ENCODE data around the gene RBM19. TPM values are rescaled to one million over a fixed set of nuclear protein-coding genes. Genes with fewer than 3 reads are reported as not detected.
"Not testable (repeated sequence)": the region's sequence is repeated elsewhere in the genome, so short reads cannot be mapped to it uniquely, and the experiment has no call there.

Gene RBM19, protein sequence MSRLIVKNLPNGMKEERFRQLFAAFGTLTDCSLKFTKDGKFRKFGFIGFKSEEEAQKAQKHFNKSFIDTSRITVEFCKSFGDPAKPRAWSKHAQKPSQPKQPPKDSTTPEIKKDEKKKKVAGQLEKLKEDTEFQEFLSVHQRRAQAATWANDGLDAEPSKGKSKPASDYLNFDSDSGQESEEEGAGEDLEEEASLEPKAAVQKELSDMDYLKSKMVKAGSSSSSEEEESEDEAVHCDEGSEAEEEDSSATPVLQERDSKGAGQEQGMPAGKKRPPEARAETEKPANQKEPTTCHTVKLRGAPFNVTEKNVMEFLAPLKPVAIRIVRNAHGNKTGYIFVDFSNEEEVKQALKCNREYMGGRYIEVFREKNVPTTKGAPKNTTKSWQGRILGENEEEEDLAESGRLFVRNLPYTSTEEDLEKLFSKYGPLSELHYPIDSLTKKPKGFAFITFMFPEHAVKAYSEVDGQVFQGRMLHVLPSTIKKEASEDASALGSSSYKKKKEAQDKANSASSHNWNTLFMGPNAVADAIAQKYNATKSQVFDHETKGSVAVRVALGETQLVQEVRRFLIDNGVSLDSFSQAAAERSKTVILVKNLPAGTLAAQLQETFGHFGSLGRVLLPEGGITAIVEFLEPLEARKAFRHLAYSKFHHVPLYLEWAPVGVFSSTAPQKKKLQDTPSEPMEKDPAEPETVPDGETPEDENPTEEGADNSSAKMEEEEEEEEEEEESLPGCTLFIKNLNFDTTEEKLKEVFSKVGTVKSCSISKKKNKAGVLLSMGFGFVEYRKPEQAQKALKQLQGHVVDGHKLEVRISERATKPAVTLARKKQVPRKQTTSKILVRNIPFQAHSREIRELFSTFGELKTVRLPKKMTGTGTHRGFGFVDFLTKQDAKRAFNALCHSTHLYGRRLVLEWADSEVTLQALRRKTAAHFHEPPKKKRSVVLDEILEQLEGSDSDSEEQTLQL
- 10 to 100 TPM in 1 of 3 donors, 1 to 10 TPM in 1, under 1 TPM in 1; 0.27 to 16.7 (median 4.8) TPM for polyA plus RNA-seq

DNA sequence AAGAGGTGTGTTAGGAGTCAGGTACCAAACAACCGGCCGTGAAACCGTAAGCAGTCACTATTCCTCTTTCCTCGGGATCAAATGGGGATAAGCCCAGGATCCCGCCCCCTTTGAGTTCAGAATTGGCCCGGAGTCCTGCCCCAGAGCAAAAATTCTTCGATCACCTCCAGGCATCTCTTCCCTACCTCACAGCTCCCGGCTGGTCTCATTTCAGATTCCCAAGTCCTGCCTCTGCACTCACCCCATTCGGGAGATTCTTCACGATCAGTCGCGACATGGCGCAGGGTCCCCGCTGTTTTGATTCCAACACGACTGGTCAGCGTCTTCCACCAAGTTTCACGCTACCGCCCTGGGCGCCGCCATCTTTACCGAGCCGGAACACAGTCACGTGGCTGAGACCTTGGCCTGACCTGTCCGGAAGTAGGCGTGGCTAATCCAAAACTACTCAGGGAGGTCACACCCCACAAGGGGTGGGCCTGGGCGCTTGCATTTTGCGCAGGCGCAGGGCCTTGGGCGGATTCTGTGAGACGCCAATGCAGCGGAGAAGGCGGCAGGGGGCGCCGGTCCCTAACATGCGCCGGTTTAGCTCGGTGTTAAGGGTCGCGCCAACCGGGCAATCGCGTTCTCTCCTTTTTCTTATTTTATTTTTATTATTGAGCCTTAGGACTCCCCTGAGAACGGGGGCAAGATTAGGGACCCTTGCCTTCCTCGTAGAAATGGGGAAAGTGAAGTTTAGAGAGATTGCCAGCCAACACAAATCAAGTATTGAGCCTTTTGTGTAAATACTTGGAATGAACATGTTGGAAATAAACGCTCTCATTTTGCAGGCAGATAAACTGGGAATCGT, at the start of gene RBM19:
Gene RBM19, minus strand, starts transcription at position 375 of the 847 bp plus-strand sequence. Its CDS starts 98 bp downstream, at position 277.
- Mint-ChIP-seq H3K9me3 (no peaks in the 10 kb centered on the region), H3K4me3 (peak within 1 kb of the TSS; percentile 96 to 100 (median 99)), H3K27ac (peak within 1 kb of the TSS; percentile 88 to 96 (median 94)), H3K27me3 (ENCODE audit: low read depth in 3 of 3) (peaks cover 7 to 8% (median 8%) of the 10 kb centered on the region in 3 donors), H3K36me3 (peaks cover 3 to 13% (median 8%) of the 10 kb centered on the region in 3 donors), H3K4me1 (peaks cover 29 to 42% of the 10 kb centered on the region in 2 donors)
- peak; percentile 97 to 98 (median 98) for DNase-seq

DNA sequence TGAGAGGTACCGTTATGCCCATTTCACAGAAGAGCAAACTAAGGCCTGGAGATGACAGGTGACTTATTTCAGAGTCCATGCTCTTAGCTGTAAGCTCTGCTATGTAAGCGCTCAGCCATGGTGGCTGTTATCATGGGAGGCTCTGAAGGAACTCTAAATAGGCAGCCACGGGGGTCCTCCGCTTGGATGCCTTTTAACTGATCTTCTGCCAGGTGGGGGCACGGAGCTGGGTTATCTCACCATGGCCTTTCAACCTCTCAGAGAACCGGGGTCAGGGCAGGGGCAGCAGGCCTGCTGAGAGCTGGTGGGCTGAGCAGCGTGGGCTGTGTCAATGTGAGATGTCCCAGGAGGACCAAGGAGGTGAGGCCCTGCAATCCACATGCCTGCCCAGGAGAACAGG, 49.7 kb upstream of the RBM19 start:
- Mint-ChIP-seq H3K27ac (no peak overlapping the region), H3K36me3 (no peaks in the 10 kb centered on the region), H3K27me3 (ENCODE audit: low read depth in 3 of 3) (peaks cover 0 to 3% (median 3%) of the 10 kb centered on the region in 3 donors), H3K4me1 (no peaks in the 10 kb centered on the region), H3K9me3 (no peaks in the 10 kb centered on the region), H3K4me3 (no peak overlapping the region)
- no peak for DNase-seq

DNA sequence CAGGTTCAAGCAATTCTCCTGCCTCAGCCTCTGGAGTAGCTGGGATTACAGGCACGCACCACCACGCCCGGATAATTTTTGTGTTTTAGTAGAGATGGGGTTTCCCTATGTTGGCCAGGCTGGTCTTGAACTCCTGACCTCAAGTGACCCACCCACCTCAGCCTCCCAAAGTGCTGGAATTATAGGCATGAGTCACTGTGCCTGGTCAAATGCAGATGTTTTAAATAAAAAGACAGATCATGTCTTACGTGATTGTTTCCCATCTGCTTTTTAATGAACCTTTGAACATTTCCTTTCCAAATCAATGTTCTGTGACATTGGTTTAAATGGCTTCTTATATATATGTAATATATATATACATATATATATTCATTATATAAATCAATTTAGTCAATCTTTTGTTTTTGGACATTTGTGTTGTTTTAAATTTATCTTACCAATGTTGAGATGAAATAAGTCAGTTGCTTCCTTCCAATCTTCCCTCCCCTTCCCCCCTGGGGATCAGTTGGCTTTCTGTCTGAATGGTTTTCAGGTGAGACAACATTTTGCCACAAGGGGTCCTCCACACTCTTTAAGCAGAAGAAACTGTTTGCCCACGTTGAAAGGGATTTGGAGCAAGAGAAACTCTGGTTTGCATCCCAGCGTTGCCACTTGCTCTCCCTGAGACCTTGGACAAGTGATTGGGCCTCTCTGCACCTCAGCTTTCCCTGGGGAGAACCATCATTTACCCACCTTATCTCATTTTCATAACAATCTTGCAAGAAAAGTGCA, 47.6 kb upstream of the RBM19 start:
- peaks cover 0 to 5% (median 3%) of the 10 kb centered on the region in 3 donors for H3K27me3 Mint-ChIP-seq (ENCODE audit: low read depth in 3 of 3)
- no peaks in the 10 kb centered on the region for H3K36me3 Mint-ChIP-seq
- H3K9me3 Mint-ChIP-seq = no peaks in the 10 kb centered on the region
- H3K4me3 Mint-ChIP-seq = no peak overlapping the region
- no peak for DNase-seq
- no peaks in the 10 kb centered on the region for H3K4me1 Mint-ChIP-seq
- H3K27ac Mint-ChIP-seq = no peak overlapping the region

DNA sequence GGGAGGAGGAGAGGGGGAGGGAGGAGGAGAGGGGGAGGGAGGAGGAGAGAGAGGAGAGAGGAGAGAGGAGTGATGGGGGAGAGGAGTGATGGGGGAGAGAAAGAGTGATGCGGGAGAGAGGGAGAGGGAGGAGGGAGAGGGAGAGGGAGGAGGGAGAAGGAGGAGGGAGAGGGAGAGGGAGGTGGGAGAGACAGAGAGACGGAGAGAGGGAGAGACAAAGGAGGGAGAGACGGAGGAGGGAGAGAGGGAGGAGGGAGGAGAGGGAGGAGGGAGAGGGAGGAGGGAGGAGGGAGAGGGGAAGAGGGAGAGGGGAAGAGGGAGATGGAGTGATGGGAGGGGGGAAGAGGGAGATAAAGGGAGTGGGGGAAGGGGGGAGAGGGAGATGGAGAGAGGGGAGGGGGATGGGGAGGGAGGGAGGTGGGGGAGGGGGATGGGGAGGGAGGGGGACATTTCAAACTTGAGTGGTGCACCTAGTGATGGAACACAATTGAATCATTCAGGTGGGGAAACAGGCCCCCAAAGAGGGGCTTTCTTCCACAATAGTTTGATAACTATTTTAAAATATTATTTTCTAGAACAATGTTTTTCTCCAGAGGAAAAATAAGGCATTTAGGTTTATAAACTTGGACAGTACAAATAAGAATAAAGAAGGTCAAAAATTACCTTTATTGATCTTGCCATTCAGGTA, 46.8 kb upstream of the RBM19 start:
- Mint-ChIP-seq H3K27me3 (ENCODE audit: low read depth in 3 of 3) (peaks cover 3 to 4% (median 4%) of the 10 kb centered on the region in 3 donors), H3K4me1 (no peaks in the 10 kb centered on the region), H3K4me3 (no peak overlapping the region), H3K36me3 (no peaks in the 10 kb centered on the region), H3K9me3 (no peaks in the 10 kb centered on the region), H3K27ac (no peak overlapping the region)
- no peak for DNase-seq

DNA sequence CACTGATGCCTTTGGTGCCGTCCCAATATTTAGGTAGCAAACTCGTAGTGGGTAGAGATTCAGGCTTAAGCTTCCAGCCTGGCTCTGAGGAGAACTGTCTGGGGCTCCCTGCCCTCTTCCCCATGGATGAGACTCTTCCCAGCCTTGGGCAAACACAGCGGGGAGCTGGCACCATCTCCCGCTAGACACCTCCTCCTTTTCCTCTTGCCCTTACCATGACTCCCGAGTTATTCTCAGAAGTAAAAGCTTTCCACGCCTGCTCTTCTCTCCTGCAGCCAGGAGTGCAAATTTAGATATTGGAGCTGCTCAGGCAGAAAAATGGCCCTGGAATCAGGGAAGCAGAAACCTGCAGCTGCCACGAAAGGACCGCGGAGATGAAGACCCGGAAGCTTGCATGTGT, 45.6 kb upstream of the RBM19 start:
- no peaks in the 10 kb centered on the region for H3K36me3 Mint-ChIP-seq
- H3K27me3 Mint-ChIP-seq (ENCODE audit: low read depth in 3 of 3) = peaks cover 2 to 8% (median 6%) of the 10 kb centered on the region in 3 donors
- DNase-seq = no peak
- no peaks in the 10 kb centered on the region for H3K9me3 Mint-ChIP-seq
- no peak overlapping the region for H3K4me3 Mint-ChIP-seq
- no peaks in the 10 kb centered on the region for H3K4me1 Mint-ChIP-seq
- no peak overlapping the region for H3K27ac Mint-ChIP-seq

DNA sequence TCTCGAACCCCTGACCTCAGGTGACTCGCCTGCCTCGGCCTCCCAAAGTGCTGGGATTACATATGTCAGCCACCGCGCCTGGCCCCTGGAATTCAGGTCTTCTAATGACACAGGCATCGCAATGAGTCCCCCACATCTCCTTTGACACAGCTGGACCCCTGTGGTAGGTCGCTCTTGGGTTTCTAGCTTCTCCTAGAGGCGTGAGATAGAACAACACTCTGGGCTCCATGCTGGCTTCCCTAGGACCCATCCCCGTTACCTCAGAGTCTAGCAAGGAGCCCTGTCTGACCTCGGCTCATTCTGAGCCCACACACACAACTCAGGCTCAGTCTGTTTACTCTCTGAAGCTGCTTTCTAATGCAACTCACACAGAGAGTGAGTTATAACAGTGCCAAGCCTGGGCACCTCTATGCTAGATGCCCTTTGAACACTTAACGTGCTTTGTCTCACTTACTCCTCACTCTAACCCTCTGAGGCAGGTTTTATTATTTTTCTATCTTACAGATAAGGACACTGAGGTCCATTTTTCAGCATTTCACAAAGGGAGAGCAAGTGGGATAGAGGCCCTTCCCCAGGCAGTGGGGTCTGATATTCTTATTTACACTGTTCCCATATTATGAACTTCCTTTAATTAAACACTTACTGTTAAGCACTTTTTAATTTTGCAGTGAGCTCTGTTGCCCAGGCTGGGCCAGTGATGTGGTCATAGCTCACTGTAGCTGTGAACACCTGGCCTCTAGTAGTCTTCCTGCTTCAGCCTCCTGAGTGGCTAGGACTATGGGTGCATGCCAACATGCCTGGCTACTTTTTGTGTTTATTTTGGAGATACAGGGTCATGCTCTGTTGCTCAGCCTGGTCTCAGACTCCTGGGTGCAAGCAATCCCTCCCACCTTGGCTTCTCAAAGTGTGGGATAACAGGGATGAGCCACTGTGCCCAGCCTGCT, 40.6 kb upstream of the RBM19 start:
- Mint-ChIP-seq H3K4me1 (no peaks in the 10 kb centered on the region), H3K27me3 (ENCODE audit: low read depth in 3 of 3) (peaks cover 0 to 8% (median 4%) of the 10 kb centered on the region in 3 donors), H3K27ac (no peak overlapping the region), H3K9me3 (no peaks in the 10 kb centered on the region), H3K4me3 (no peak overlapping the region), H3K36me3 (no peaks in the 10 kb centered on the region)
- no peak for DNase-seq

DNA sequence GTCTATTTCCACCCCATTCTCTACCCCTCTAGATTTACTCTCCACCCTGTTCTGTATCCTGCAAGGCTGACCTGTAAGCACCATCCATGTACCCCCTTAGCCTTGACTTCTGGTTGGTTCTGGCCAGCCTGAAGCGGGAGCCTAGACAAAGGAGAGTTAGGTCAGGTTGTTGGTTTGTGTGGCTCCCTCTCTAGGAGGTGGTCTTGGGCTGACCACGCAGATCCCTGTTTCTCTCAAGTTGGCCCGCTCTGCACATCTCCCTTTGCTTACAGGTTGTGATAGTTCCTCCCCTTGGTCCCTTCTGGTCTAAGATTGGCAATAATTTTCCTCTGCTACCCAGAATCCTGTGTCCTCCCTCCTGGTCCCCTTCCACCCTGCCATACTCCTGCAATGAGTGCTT, 38.3 kb upstream of the RBM19 start:
- no peaks in the 10 kb centered on the region for H3K9me3 Mint-ChIP-seq
- H3K27ac Mint-ChIP-seq = no peak overlapping the region
- H3K4me3 Mint-ChIP-seq = no peak overlapping the region
- H3K4me1 Mint-ChIP-seq = no peaks in the 10 kb centered on the region
- H3K36me3 Mint-ChIP-seq = no peaks in the 10 kb centered on the region
- no peak for DNase-seq
- peaks cover 2 to 11% (median 3%) of the 10 kb centered on the region in 3 donors for H3K27me3 Mint-ChIP-seq (ENCODE audit: low read depth in 3 of 3)

DNA sequence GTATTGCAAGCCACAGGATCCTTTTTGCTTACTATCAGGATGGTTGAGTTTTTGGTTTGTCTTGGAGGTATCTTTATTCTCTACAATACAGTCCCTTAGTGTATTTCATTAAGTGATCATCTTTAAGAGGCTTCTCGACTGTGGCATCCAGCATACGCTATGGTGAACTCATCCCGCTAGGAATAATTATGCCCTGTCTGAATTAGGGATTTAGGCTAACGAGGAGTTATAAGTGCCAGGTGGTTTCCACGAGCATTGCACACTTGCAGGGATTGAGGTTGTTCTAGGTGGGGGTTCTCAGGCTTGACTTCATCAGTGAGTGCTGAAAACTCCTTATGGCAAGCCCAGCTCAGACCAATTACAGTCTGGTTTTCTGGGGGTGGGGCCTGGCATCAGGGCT, 37.2 kb upstream of the RBM19 start:
- DNase-seq = no peak
- no peaks in the 10 kb centered on the region for H3K4me1 Mint-ChIP-seq
- H3K27ac Mint-ChIP-seq = no peak overlapping the region
- H3K4me3 Mint-ChIP-seq = no peak overlapping the region
- no peaks in the 10 kb centered on the region for H3K36me3 Mint-ChIP-seq
- no peaks in the 10 kb centered on the region for H3K9me3 Mint-ChIP-seq
- H3K27me3 Mint-ChIP-seq (ENCODE audit: low read depth in 3 of 3) = peaks cover 3 to 11% (median 5%) of the 10 kb centered on the region in 3 donors

DNA sequence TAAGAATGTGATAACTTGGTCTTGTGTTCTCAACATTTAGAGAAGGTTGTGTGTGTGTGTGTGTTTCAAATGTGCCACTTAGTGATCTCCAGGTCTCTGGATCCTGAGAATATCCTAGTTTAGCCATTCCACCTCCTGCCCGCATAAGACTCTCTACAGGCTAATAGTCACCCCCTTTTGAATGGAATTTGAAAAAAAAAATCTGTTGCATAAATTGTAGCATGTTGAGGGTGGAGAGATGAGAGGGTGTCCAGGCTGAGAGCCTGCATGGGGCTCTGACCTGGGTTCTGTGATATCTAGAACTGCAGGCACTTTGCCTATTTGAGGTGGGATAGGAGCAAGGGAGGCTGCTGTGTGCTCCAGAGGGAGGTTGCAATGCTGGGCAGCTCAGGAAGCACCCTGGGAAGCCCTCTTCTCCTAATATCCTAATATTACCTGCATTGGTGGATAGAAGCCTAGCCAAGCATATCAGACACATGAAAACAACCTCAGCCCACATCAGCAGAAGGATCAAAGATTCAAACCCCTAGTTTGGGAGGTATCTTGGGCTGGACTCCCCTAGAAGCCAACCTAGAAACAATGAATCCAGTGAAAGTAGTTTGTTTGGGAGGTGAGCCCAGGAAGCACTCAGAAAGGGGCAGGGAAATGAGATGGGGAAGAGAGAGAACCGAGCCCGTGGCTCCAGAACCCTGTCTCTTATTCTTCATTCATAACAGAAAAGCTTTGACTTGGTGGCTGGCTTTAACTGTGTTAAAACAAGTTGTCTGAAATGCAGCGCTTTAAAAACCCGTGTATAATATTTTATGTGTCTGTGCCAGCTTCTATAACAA, 35.6 kb upstream of the RBM19 start:
- Mint-ChIP-seq H3K36me3 (no peaks in the 10 kb centered on the region), H3K27ac (no peak overlapping the region), H3K9me3 (no peaks in the 10 kb centered on the region), H3K4me3 (no peak overlapping the region), H3K4me1 (no peaks in the 10 kb centered on the region), H3K27me3 (ENCODE audit: low read depth in 3 of 3) (peaks cover 1 to 5% (median 4%) of the 10 kb centered on the region in 3 donors)
- no peak for DNase-seq

DNA sequence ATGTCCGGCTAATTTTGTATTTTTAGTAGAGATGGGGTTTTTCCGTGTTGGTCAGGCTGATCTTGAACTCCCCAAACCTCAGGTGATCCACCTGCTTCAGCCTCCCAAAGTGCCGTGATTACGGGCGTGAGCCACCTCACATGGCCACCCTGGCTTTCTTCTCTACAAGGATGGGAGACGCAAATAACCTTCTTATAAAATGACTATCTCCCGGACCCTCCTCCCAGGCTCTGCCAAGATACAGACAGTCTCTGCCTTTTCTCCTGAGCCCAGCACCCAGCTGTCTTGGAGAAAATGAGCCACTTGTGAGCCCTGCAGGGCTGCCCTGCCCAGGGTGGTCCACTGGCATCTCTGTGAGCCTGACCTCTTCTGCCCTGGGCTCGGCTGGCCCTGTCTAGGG, 34.7 kb upstream of the RBM19 start:
- no peak for DNase-seq
- H3K9me3 Mint-ChIP-seq = no peaks in the 10 kb centered on the region
- H3K27me3 Mint-ChIP-seq (ENCODE audit: low read depth in 3 of 3) = peaks cover 1 to 7% (median 5%) of the 10 kb centered on the region in 3 donors
- no peak overlapping the region for H3K4me3 Mint-ChIP-seq
- no peak overlapping the region for H3K27ac Mint-ChIP-seq
- no peaks in the 10 kb centered on the region for H3K4me1 Mint-ChIP-seq
- no peaks in the 10 kb centered on the region for H3K36me3 Mint-ChIP-seq

DNA sequence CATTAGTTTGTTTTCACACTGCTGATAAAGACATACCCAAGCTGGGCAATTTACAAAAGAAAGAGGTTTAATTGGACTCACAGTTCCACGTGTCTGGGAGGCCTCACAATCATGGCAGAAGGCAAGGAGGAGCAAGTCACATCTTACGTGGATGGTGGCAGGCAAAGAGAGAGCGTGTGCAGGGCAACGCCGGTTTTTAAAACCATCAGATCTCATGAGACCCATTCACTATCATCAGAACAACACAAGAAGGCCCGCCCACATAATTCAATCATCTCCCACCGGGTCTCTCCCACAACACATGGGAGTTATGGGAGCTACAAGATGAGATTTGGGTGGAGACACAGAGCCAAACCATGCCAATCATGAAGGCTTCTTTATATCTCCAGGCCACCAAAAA, 34.1 kb upstream of the RBM19 start:
- not testable (repeated sequence) for H3K4me3 Mint-ChIP-seq; H3K4me1 Mint-ChIP-seq; H3K27ac Mint-ChIP-seq; H3K27me3 Mint-ChIP-seq (ENCODE audit: low read depth in 3 of 3); H3K36me3 Mint-ChIP-seq; H3K9me3 Mint-ChIP-seq; DNase-seq
